Duodenal mucosa (tissue), 2 donors: ENCODE measurements around the gene GPR17.

Source experiments
- H3K27ac ChIP-seq: one replicate; pipeline ENCODE4 v1.7.0; 2013; ENCODE audit warnings: low read depth, low read length
- H3K27me3 ChIP-seq, 2 donors: one replicate each; pipeline ENCODE4 v1.7.0; 2013; ENCODE audit warnings: low read length in 2 of 2, control low read depth in 1 of 2; ENCODE audit not compliant: insufficient read depth in 2 of 2, control insufficient read depth in 1 of 2
- H3K36me3 ChIP-seq, 2 donors: one replicate each; pipeline ENCODE4 v1.7.0; 2013; ENCODE audit warnings: low read length in 2 of 2, control low read depth in 1 of 2; ENCODE audit not compliant: insufficient read depth in 2 of 2, control insufficient read depth in 1 of 2
- H3K4me1 ChIP-seq, 2 donors: one replicate each; pipeline ENCODE4 v1.7.0; 2013; ENCODE audit warnings: low read length in 2 of 2, control low read depth in 1 of 2; ENCODE audit not compliant: insufficient read depth in 2 of 2, control insufficient read depth in 1 of 2
- H3K4me3 ChIP-seq, 2 donors: one replicate each; pipeline ENCODE4 v1.7.0; 2013; ENCODE audit warnings: low read length in 2 of 2, low read depth in 1 of 2
- H3K9ac ChIP-seq, 2 donors: one replicate each; pipeline ENCODE4 v1.7.0; 2013; ENCODE audit warnings: low read length in 2 of 2, low read depth in 1 of 2
- H3K9me3 ChIP-seq, 2 donors: one replicate each; pipeline ENCODE4 v1.7.0; 2013; ENCODE audit warnings: low read length in 2 of 2, control low read depth in 1 of 2; ENCODE audit not compliant: control insufficient read depth in 1 of 2

GPR17 gene

GRCh38 chr2:127650041-127650784, 4.3 kb downstream of the GPR17 start:
- Histone ChIP-seq H3K9me3 (no peaks in the 10 kb centered on the region), H3K27me3 (no peaks in the 10 kb centered on the region), H3K4me3 (no peak overlapping the region), H3K27ac (no peak overlapping the region), H3K36me3 (no peaks in the 10 kb centered on the region), H3K4me1 (peaks cover 0 to 8% of the 10 kb centered on the region in 2 donors), H3K9ac (no peak overlapping the region)

- Histone ChIP-seq H3K4me3 (no peak overlapping the region), H3K9ac (no peak overlapping the region), H3K4me1 (peaks cover 0 to 5% of the 10 kb centered on the region in 2 donors), H3K27ac (no peak overlapping the region), H3K27me3 (no peaks in the 10 kb centered on the region), H3K9me3 (no peaks in the 10 kb centered on the region), H3K36me3 (no peaks in the 10 kb centered on the region)
These were observed 4.9 kb downstream of the GPR17 start for GRCh38 chr2:127650785-127651380.

DNA sequence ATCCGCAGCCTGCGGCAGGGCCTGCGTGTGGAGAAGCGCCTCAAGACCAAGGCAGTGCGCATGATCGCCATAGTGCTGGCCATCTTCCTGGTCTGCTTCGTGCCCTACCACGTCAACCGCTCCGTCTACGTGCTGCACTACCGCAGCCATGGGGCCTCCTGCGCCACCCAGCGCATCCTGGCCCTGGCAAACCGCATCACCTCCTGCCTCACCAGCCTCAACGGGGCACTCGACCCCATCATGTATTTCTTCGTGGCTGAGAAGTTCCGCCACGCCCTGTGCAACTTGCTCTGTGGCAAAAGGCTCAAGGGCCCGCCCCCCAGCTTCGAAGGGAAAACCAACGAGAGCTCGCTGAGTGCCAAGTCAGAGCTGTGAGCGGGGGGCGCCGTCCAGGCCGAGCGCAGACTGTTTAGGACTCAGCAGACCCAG, 5.4 kb downstream of the GPR17 start:
- Histone ChIP-seq H3K9ac (no peak overlapping the region), H3K4me3 (no peak overlapping the region), H3K4me1 (peaks cover 0 to 4% of the 10 kb centered on the region in 2 donors), H3K27me3 (no peaks in the 10 kb centered on the region), H3K27ac (no peak overlapping the region), H3K36me3 (no peaks in the 10 kb centered on the region), H3K9me3 (no peaks in the 10 kb centered on the region)

- Histone ChIP-seq H3K9ac (no peak overlapping the region), H3K9me3 (no peaks in the 10 kb centered on the region), H3K27ac (no peak overlapping the region), H3K4me1 (no peaks in the 10 kb centered on the region), H3K27me3 (no peaks in the 10 kb centered on the region), H3K4me3 (no peak overlapping the region), H3K36me3 (no peaks in the 10 kb centered on the region)
These were observed 6.1 kb downstream of the GPR17 start for GRCh38 chr2:127651971-127652550.

DNA sequence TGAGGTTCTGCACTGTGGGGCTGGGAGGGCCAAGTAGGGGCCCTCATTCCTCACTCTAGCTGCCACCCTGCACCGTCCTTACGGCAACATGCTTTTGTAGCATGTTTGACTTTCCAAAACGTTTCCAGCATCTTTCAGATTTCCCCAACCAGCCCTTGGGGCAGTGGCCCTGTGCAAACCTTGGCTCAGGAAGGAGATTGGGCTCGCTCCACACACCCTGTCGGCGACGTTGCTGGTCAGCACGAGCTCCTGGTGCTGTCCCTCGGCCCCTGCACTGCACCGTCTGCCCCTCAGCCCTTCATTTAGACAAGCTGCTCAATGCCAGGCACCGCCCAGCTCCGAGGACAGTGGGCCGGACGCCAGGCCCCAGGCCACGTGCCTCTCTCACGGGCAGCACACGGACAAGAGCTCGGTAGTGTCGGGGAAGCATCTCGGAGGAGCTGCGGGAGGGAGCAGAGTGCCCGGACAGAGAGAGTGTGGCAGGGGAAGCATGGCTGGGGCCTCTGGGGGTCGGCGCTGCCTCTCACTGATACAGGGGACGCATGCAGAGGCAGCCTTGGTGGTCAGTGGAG, 6.9 kb downstream of the GPR17 start:
- H3K9me3 ChIP-seq = no peaks in the 10 kb centered on the region
- no peaks in the 10 kb centered on the region for H3K27me3 ChIP-seq
- no peak overlapping the region for H3K4me3 ChIP-seq
- H3K4me1 ChIP-seq = no peaks in the 10 kb centered on the region
- no peak overlapping the region for H3K9ac ChIP-seq
- no peaks in the 10 kb centered on the region for H3K36me3 ChIP-seq
- no peak overlapping the region for H3K27ac ChIP-seq

- Histone ChIP-seq H3K4me3 (no peak overlapping the region), H3K27ac (no peak overlapping the region), H3K9me3 (no peaks in the 10 kb centered on the region), H3K9ac (no peak overlapping the region), H3K27me3 (no peaks in the 10 kb centered on the region), H3K4me1 (peaks cover 0 to under 1% of the 10 kb centered on the region in 2 donors), H3K36me3 (no peaks in the 10 kb centered on the region)
These were observed 7.6 kb downstream of the GPR17 start for GRCh38 chr2:127653421-127654083.

- H3K27ac ChIP-seq = no peak overlapping the region
- no peak overlapping the region for H3K9ac ChIP-seq
- H3K4me3 ChIP-seq = no peak overlapping the region
- H3K9me3 ChIP-seq = no peaks in the 10 kb centered on the region
- H3K36me3 ChIP-seq = no peaks in the 10 kb centered on the region
- H3K27me3 ChIP-seq = no peaks in the 10 kb centered on the region
- H3K4me1 ChIP-seq = peaks cover 0 to 7% of the 10 kb centered on the region in 2 donors
These were observed 8.3 kb downstream of the GPR17 start for GRCh38 chr2:127654084-127654837.

- H3K27me3 ChIP-seq = no peaks in the 10 kb centered on the region
- H3K9ac ChIP-seq = no peak overlapping the region
- H3K9me3 ChIP-seq = no peaks in the 10 kb centered on the region
- no peak overlapping the region for H3K27ac ChIP-seq
- no peak overlapping the region for H3K4me3 ChIP-seq
- no peaks in the 10 kb centered on the region for H3K36me3 ChIP-seq
- H3K4me1 ChIP-seq = peaks cover 0 to 11% of the 10 kb centered on the region in 2 donors
These were observed 8.9 kb downstream of the GPR17 start for GRCh38 chr2:127654838-127655175.

- H3K36me3 ChIP-seq = no peaks in the 10 kb centered on the region
- H3K9ac ChIP-seq = no peak overlapping the region
- H3K4me1 ChIP-seq = peaks cover 0 to 11% of the 10 kb centered on the region in 2 donors
- no peaks in the 10 kb centered on the region for H3K9me3 ChIP-seq
- H3K4me3 ChIP-seq = no peak overlapping the region
- H3K27ac ChIP-seq = no peak overlapping the region
- H3K27me3 ChIP-seq = no peaks in the 10 kb centered on the region
These were observed 9.5 kb downstream of the GPR17 start for GRCh38 chr2:127655209-127656073.
